ENCODE results near the gene SAXO2. TPM values are rescaled to one million over a fixed set of nuclear protein-coding genes. Genes with fewer than 3 reads are reported as not detected.

Gene SAXO2
- total and polyA plus RNA-seq, 11 donors: 0.32 to 3.6 (median 2.1) TPM; not detected in 1

DNA sequence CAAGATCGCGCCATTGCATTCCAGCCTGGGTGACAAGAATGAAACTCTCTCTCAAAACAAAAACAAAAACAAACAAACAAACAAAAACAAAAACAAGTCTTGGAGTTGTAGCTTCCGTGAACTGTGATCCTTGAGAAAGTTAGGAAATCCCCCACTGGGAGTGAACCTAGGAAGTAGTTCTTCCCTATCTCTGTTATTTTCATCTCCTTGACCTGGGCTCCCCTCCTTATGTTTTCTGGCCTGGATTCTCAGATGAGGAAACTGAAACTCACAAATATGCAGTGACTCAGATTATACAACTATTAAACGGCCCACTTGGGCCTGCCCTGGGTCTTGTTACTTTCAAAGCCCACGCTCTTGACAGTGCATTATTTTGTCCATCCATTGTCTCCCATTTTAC, 29.7 kb downstream of the SAXO2 start:
- intact Hi-C loops (cut with DNase I): no loop called here
- Histone ChIP-seq H3K9me3 (no peaks in the 10 kb centered on the region), H3K27me3 (no peaks in the 10 kb centered on the region), H3K4me1 (no peaks in the 10 kb centered on the region), H3K36me3 (no peaks in the 10 kb centered on the region), H3K27ac (no peak overlapping the region), H3K4me3 (no peak overlapping the region)
- TF ChIP-seq, protein P1, sequence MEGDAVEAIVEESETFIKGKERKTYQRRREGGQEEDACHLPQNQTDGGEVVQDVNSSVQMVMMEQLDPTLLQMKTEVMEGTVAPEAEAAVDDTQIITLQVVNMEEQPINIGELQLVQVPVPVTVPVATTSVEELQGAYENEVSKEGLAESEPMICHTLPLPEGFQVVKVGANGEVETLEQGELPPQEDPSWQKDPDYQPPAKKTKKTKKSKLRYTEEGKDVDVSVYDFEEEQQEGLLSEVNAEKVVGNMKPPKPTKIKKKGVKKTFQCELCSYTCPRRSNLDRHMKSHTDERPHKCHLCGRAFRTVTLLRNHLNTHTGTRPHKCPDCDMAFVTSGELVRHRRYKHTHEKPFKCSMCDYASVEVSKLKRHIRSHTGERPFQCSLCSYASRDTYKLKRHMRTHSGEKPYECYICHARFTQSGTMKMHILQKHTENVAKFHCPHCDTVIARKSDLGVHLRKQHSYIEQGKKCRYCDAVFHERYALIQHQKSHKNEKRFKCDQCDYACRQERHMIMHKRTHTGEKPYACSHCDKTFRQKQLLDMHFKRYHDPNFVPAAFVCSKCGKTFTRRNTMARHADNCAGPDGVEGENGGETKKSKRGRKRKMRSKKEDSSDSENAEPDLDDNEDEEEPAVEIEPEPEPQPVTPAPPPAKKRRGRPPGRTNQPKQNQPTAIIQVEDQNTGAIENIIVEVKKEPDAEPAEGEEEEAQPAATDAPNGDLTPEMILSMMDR (IDR thresholded peaks at IDR 0.05): no peak
- TF ChIP-seq POLR2A (IDR thresholded peaks at IDR 0.05): no peak
- WGBS, 4 donors: 79 to 86% (median 82%) methylated on average over 5 of the region's 5 CpGs
- DNase-seq (no peak), ATAC-seq (no peak)

DNA sequence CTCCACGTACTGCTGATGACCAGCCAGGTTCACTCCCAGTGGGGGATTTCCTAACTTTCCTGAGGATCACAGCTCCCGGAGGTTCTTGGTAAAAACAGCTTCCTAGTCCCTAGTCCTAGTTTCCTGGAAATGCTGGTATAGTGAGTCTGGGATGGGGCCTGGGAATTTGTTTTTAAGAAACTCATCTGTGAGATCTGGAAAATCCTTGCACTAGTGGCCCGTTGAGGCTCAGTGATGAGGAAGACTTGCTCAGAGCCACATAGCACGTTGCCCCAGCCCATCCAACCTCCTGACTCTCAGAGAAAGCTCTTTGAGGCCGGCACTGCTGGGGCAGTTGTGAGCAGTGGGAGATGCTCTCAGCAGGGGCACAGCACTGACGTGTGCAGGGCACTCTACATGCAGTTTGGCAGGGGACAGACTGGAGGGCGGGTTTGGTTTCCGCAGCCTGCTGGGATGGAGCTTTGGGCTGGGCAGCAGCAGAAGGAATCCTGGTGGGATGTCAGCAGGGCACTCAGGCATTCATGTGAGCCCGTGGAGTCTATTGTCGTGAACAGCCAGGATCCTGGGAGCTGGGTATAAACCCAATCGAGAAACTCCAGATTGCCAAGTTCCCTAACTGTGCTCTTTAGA, 31.6 kb downstream of the SAXO2 start:
- Histone ChIP-seq H3K36me3 (no peaks in the 10 kb centered on the region), H3K4me3 (no peak overlapping the region), H3K9me3 (no peaks in the 10 kb centered on the region), H3K27me3 (no peaks in the 10 kb centered on the region), H3K27ac (no peak overlapping the region), H3K4me1 (no peaks in the 10 kb centered on the region)
- TF ChIP-seq, protein P1 (IDR thresholded peaks at IDR 0.05): no peak
- TF ChIP-seq POLR2A (IDR thresholded peaks at IDR 0.05): no peak
- 52 to 64% (median 59%) methylated on average over 8 to 11 of the region's 11 CpGs for WGBS, 4 donors
- no peak for ATAC-seq
- intact Hi-C loops (cut with DNase I): no loop called here
- DNase-seq: no peak

DNA sequence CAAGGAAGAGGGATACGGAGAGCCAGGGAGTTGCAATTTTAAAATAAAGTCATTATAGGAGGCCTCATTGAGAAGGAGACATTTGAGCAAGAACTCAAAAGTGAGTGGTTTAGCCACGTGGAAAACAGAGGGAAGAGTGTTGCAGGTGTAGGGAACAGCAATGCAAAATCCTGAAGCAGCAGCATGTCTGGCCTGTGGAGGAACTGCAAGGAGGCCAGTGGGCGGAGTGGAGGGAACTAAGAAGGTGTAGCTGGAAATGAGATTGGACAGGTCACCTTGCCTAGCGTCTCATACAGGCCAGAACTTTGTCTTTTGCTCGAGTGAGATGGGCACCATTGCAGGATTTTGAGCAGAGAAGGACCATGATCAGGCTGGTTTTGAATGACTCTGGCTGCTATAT, 34.9 kb downstream of the SAXO2 start:
- DNase-seq (no peak), ATAC-seq (no peak)
- intact Hi-C loops (cut with DNase I): no loop called here
- H3K27ac ChIP-seq: no peak overlapping the region
- WGBS, 4 donors: 91 to 95% (median 94%) methylated on average over 5 of the region's 5 CpGs
- H3K4me3 ChIP-seq: no peak overlapping the region
- H3K4me1 ChIP-seq: peaks cover 0 to 16% (median 0%) of the 10 kb centered on the region in 12 donors
- no peaks in the 10 kb centered on the region for H3K36me3 ChIP-seq
- no peaks in the 10 kb centered on the region for H3K27me3 ChIP-seq
- TF ChIP-seq, protein P1 (IDR thresholded peaks at IDR 0.05): no peak
- no peak for TF ChIP-seq POLR2A (IDR thresholded peaks at IDR 0.05)
- H3K9me3 ChIP-seq: no peaks in the 10 kb centered on the region

DNA sequence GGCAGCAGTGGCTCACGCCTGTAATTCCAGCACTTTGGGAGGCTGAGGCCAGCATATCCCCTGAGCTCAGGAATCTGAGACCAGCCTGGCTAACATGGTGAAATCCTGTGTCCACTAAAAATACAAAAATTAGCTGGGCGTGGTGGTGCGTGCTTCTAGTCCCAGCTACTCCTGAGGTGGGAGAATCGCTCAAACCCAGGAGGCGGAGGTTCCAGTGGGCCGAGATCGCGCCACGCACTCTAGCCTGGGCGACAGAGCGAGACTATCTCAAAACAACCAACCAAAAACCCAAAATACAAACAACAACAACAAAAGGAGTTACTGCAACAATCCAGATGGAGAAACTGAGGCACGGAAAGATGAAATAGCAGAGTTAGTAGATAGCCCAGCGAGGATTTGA, 35.4 kb downstream of the SAXO2 start:
- Histone ChIP-seq H3K36me3 (no peaks in the 10 kb centered on the region), H3K27me3 (no peaks in the 10 kb centered on the region), H3K9me3 (no peaks in the 10 kb centered on the region), H3K4me3 (no peak overlapping the region), H3K4me1 (peaks cover 0 to 16% (median 0%) of the 10 kb centered on the region in 12 donors), H3K27ac (peak overlapping the region in 1 of 12 donors; percentile 42)
- ATAC-seq (no peak), DNase-seq (no peak)
- TF ChIP-seq POLR2A (IDR thresholded peaks at IDR 0.05): no peak
- TF ChIP-seq, protein P1 (IDR thresholded peaks at IDR 0.05): no peak
- intact Hi-C loops (cut with DNase I): no loop called here
- 94 to 95% (median 95%) methylated on average over 13 of the region's 13 CpGs for WGBS, 4 donors

Data from heart left ventricle (tissue), 16 donors.